HG03159 (cell line): ENCODE results near the gene NOTCH3.

Source experiments
- ATAC-seq: cut with Tn5 transposase; IDR thresholded peaks from one replicate; pipeline ENCODE4 v1.9.1; 2021; ENCODE audit warnings: mild to moderate bottlenecking, moderate library complexity; ENCODE audit not compliant: unreplicated experiment

Gene NOTCH3

DNA sequence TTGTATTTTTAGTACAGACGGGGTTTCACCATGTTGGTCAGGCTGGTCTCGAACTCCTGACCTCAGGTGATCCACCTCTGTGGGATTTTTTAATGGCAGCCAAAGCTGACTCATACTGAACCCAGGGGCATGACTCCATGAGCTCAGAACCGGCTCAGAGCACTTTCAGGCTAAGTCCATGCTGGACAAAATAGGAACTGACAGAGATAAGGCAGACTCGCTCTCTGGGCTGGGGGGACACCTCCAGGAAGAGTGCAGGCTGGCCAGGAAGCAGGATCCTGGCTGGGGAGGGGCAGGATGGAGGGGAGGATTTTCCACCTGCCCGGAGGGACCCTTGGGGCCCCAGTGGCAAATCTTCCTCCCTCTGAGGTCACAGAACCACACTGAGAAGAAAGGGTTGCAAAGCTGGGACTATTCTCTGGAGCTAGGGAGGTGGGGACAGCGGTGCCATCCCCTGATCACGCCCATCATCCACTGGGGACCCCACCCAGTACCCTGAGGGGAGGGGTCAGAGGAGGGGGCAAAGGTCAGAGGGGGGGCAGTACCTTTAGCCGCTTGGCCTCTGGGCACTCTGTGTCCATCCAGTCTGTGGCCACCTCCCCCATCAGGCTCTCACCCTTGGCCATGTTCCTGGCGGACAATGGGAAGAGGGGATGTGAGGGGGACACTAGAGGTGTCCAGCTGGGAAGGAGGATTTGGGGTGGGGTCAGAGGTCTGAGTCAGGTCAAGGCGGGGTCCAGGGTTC, 31.1 kb downstream of the NOTCH3 start:
- no peak for ATAC-seq

DNA sequence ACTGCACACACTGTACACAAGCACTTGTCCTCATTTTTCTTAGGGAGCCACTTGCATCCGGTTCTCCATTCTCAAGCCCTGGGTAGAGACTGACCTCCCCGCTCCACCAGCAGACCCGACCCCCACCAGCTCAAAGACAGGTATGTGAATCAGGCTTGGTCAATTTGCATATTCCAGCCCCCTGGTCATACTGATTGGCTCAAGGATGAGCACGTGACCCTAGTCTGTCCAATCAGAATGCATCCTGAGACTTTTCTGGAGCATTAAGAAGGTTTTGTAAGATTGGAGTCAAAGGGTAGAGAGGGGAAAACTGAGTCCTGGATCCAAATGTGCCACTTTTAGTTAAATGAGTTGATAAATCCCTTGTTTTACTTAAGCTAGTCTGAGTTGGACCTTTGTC, 34.1 kb downstream of the NOTCH3 start:
- no peak for ATAC-seq

DNA sequence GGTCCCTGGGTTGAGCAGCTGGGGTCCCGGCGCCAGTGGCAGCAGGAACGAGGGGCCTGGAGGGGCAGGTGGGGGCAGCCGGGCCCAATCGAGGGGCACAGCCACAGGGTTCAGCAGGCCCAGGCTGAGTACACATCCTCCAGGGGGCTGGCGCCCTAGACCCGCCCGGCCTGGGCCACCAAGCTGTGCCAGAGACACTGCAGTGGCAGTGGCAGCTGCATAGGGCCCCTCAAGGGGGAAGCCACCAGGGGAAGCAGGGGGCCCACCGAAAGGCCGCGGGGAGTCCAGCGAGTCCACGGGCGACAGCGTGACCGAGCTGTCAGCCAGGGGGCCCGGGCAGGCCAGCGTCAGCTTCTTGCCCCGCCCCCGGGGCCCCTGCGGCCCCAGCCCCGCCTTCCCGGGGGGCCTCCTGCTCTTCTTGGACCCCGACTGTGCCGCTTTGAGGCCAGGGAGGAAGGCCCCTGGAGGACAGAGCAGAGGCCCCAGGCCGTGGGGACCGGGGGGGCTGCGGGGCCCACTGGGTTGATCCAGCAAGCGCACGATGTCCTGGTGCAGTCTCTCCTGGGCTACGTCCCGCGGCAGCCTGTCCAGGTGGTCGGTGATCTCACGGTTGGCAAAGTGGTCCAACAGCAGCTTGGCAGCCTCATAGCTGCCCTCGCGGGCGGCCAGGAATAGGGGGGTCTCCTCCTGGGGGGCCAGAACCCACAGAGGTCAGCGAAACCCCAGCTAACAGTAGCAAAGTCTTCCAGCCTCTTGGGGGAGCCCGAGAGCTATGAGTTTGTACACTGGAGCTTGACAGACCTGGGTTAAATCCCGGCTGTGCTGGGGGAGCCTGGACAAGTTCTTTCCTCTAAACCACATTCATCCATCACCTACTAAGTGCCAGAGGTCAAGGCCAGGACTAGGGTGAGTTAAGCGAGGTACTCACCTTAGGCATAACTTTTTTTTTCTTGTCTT, 39.5 kb downstream of the NOTCH3 start:
- ATAC-seq, result no peak

DNA sequence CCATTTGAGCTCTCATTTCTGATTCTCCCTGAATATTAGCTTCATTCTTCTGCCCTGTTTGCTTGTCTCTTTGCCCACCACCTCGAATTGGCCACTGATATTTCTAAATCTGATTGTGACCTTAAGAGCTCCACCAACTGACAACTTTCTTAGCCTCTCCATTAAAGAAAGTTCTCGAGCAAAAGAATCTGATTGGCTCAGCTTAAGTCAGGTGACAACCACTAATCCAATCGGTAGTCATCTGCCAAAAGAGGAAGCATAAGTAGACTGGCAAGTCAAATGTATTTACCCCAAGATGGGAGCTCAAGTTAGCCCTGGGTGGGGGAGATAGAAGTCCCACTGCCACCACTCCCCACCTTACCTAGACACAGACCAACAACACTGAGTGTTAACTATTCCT, 41.5 kb downstream of the NOTCH3 start:
- ATAC-seq, result no peak

DNA sequence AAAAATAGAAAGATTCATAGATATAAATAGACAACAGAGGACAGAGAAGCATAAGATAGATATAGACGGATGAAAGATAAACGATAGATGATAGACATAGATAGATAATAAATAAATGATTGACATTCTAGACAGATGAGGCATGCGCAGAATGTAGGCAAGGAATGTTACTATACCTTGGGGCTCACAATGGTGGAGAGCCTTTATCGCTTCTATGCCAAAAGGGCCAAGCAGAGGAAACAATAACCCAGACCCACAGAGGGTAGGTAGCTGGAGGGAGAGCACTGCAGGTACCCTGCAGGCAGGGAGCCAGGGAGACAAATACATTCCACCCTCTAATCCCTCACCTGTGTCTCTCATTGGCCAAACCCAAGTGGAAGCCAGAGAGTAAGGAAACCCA, 44.4 kb downstream of the NOTCH3 start:
- ATAC-seq, result no peak

DNA sequence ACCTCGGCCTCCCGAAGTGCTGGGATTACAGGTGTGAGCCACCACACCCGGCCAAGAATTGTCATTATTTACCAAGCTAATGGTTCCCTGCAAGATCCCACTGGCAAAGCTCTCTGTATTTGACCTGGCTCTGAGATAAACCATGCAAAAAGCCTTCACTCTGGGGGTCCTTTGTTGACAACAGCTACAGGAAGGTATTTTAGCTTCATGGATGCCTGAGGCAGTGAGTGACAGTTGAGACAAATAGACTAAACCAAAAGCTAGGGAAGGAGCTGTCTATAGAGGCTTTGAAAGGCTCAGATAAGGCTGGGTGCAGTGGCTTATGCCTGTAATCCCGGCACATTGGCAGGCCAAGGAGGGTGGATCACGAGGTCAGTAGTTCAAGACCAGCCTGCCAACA, 45.5 kb downstream of the NOTCH3 start:
- ATAC-seq, result no peak

DNA sequence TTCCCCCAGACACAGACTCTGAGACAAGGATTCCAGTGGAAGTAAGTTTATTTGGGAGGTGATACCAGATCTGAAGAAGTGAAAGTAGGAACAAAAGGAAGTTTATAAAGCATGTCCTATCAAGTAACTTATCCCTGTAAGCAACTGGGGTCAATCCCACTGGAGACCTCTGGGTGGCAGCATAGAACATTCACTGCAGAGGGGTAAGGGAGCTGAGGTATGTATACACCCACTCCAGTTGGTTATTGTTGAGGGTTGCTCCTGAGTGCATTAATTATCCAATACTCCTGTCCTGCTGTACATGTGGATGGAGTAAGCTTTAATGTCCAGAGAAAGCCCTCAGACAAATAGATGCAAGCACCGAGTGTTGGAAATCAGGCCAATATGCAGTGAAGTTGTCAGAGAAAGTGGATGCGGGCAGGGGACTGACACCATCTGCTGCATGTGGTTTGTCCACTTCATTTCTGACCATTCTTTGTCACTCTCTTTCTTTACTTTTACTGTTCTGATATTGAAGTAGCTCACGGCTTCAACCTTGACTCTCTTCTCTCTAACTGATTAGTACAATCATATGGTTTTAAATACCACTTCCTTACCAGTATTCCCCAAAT, 46.7 kb downstream of the NOTCH3 start:
- ATAC-seq, result no peak

DNA sequence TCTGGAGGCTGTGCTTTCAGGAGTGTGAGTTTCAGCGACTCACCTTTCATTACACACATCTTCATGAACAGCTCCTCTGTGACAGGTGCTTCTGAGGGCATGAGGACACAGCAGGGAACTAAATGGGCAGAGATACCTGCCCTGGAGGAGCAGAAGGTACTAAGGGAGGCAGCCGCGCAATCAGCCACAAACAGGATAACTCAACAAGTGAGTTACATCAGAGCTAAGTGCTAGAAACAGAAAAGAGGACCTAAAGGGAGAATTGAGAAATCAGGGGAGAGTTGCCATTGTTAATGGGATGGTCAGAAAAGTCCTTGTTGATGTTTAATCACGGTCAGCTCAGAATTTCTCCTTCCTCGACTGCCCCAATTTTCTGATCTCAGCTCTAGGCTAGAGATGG, 51.1 kb downstream of the NOTCH3 start:
- no peak for ATAC-seq

DNA sequence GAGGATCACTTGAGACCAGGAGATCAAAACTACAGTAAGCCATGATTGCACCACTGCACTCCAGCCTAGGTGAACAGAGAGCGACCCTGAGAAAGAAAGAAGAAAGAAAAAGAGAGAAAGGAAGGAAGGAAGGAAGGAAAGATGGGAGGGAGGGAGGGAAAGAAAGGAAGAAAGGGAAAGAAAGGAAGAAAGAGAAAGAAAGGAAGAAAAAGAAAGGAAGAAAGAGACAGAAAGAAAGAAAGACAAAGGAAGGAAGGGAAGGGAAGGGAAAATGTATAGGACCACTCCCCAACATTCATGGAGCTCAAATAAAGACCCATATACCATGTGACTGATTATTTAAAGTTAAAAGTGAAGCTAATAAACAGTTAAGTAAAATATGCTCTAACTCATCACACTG, 53.7 kb downstream of the NOTCH3 start:
- ATAC-seq, result no peak

DNA sequence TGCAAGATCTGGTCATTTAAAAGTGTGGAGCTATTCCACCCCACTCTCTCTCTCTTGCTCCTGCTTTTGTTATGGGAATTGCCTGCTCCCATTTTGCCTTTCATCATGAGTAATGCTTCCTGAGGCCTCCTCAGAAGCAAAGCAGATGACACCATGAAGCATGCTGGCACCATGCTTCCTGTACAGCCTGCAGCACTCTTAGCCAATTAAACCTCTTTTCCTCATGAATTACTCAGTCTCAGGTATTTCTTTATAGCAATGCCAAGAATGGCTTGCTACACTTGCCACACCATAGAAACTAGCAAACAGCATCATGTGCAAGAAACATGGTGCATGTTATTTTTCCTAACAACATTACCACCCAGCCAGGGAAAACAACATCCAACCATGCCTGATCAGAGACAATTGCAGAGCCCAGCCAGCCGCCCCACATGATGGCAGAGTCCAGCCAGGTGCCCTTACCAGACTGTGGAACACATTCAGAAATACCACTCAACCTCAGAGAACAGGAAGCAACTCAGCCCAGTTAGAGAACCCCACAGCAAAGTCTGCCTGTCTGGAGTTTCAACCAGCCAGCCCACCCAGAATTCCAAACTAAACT, 56.6 kb downstream of the NOTCH3 start:
- no peak for ATAC-seq

DNA sequence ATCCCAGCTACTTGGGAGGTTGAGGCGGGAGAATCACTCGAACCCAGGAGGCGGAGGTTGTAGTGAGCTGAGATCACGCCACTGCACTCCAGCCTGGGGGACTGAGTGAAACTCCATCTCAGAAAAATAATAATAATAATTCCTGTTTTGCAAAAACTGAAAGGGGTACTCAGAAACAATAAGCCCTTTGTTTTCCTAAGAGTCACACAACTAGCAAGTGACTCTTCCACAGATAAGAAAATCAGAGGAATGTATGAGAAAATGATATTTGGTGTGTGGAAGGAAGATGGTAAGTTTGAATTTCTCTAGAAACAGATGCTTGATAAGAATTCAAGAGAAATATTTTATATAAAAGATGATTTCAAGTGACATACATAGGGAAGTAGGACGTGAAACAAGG, 58.5 kb downstream of the NOTCH3 start:
- ATAC-seq, result no peak

DNA sequence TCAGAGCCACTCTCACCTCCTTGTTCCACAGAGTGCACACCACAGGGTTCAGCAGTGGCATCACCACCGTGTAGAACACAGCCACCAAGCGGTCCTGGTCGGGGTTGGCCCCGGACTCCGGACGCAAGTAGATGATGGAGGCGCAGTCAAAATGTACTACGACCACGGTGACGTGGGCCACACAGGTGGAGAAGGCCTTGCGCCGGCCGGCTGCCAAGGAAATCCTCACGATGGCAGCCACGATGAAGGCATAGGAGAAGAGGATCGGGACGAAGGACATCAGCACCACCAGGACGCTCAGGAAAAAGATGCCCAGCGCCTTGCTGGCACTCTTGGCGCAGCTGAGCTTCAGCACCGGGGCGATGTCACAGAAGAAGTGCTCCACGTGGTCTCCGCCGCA, 59.7 kb downstream of the NOTCH3 start:
- no peak for ATAC-seq

DNA sequence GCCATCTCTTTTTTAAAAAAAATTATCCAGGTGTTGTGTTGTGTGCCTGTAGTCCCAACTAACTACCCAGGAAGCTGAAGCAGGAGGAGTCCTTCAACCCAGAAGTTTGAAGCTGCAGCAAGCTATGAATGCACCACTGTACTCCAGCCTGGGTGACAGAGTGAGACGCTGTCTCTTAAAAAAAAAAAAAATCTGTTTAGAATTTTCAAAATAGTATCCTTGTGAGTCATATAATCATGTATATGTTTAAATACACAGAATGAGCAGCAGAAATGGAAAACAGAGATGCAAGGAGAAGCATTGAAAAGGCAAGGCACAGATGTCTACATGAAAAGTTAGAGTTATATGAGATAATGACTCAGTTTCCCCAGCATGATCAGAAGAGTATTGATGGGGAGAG, 62.4 kb downstream of the NOTCH3 start:
- no peak for ATAC-seq

DNA sequence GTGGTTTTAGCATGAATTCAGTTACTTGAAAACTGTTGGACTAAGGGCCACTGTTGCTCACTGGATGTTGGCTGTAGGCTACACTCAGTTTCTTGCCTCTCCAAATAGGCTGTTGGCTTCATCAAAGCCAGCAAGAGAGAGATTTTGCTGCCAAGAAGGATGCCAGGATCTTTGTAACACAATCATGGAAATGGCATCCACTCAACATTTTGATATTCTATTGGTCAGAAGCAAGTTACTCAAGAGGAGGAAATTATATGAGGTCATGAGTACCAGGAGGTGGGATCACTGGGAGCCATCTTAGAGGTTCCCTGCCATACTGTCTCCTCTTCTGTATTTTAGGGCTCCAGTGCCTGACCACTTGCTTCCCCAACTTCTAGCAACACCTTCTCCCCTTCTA, 63.0 kb downstream of the NOTCH3 start:
- no peak for ATAC-seq

DNA sequence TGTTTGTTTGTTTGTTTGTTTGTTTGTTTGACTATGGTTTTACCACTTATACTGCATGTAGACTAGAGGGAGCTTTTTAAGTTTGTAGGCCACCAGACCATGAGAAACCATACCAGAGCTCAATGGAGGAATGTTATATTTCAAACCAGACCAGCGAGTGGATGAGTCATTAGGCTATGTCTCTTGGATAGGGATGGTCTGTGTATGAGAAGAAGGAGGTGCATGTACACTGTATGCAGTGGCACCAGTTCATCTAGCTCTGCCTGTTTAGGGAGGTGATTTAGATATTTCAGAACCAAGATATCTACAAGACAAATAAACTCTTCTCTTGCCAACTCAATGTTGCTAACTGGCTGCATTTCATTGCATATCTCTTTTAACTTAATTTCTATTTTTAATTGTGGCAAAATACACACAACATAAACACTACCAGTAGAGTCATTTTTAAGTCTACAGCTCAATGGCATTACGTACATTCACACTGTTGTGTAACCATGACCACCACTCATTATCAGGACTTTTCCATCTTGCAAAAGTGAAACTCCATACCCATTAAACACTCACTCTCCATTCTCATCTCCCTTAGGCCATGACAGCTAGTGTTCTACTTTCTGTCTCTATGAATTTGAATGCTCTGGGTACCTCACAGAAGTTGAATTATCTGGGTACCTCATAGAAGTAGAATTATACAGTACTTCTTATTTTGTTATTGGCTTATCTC, 64.4 kb downstream of the NOTCH3 start:
- no peak for ATAC-seq

DNA sequence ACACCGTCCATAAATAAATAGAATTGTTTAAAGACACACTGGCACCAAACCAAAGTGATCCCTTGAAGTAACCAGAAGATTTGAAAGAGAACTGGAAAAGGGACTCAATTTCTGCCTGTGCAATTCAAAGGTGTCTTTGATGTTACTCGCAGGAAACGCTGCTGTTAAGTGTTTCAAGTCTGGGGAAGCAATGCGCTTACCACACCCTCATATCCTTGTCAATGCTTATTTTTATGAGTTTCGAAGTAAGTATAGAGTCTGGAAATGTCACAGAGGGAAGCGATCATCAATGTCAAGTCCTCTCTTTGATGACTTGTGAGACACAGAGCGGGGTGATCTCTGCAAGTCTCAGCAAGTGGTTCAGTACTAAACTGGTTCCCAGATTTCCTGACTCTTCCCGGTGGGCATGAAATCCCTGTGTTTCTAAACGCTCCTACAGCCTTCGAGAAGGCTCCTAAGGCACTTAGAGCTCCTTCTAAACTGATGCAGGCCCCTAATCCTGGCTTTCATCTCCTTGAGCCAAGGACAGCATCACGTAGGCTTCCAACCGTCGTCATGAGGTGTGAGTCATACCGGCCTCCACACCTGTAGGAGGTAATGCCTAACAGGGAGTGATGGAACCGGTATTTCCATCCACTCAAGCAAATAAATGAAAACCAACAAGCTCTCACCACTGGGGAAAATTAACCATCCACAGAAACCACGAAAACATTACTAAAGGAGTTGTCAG, 70.8 kb downstream of the NOTCH3 start:
- no peak for ATAC-seq

DNA sequence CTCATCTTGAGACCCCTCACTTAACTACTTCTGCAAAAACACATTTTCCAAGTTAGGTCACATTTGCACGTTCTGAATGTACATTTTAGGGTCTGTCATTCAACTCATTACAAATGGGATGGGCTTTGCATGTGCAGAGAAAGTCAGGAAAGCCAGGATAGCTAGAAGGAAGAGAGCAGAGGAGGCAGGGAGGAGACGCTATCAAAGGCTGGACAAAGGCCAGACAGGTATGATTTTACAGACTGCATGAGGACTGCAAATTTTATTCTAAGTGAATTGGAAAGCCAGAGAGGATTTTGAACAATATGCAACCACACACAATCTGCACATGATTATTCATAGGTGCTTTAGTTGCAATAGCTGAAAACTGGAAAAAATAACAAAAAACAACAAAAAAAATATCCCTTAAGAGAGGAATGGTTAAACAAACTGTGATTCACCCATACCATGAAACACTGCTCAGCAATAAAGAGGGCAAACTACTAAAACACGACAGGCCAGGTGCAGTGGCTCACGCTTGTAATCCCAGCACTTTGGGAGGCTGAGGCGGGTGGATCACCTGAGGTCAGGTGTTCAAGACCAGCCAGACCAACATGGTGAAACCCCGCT, 72.5 kb downstream of the NOTCH3 start:
- no peak for ATAC-seq

DNA sequence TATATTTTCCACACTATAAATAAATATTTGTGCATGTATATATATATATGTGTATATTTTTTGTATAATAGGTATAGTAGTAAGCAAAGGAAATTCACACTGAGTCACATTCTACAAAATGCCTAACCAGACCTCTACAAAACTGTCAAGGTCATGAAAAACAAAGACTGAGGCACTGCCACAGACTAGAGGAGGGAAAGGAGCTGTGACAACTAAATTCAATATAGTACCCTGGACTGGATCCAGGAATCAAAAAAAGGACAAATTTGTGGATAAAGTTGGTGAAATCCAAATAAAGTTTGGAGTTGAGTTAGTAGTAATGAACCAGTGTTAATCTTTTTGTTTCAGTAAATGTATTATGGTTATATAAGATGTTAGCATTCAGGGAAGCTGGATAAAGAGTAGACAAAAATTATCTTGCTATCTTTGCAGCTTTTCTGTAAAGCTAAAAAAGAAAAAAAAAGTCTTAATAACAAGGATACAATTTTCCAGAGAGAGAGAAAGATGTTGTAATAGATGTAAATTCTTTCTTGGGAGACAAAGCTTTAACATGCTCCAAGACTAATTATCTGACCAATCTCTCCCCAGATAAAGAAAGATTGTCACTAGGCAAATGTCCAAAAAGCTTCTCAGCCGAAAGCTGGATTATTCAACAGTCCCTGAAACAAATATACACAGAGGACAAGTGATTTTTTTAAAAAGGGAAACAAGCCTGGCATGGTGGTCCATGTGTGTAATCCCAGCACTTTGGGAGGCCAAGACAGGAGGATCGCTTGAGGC, 74.5 kb downstream of the NOTCH3 start:
- ATAC-seq, result no peak
